ENCODE data around the gene S100A8. TPM values are rescaled to one million over a fixed set of nuclear protein-coding genes. Genes with fewer than 3 reads are reported as not detected.

The S100A8 gene
- total RNA-seq, 2 donors from 2014 or later: 19.1 to 37.1 TPM

DNA sequence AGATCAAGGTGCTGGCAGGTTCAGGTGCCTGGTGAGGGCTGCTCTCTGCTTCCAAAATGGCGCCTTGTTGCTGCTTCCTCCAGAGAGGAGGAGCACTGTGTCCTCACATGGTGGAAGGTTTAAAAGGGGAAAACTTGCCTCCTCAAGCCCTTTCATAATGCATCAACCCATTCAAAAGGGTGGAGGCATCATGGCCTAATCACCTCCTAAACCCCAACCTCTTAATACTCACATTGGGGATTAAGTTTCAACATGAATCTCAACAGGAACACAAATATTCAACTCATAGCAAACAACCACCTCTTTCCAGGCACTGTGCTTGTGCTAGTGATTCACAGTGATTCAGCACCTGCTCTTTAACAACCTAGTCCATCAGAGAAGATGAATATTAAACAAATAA lies 19.6 kb downstream of the S100A8 start:
- TF ChIP-seq, protein P1, sequence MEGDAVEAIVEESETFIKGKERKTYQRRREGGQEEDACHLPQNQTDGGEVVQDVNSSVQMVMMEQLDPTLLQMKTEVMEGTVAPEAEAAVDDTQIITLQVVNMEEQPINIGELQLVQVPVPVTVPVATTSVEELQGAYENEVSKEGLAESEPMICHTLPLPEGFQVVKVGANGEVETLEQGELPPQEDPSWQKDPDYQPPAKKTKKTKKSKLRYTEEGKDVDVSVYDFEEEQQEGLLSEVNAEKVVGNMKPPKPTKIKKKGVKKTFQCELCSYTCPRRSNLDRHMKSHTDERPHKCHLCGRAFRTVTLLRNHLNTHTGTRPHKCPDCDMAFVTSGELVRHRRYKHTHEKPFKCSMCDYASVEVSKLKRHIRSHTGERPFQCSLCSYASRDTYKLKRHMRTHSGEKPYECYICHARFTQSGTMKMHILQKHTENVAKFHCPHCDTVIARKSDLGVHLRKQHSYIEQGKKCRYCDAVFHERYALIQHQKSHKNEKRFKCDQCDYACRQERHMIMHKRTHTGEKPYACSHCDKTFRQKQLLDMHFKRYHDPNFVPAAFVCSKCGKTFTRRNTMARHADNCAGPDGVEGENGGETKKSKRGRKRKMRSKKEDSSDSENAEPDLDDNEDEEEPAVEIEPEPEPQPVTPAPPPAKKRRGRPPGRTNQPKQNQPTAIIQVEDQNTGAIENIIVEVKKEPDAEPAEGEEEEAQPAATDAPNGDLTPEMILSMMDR (IDR thresholded peaks at IDR 0.05): no peak
- Histone ChIP-seq H3K27me3 (no peaks in the 10 kb centered on the region), H3K36me3 (no peaks in the 10 kb centered on the region), H3K27ac (no peak overlapping the region), H3K9me3 (no peaks in the 10 kb centered on the region), H3K4me1 (no peaks in the 10 kb centered on the region), H3K4me3 (no peak overlapping the region)
- DNase-seq (ENCODE audit: low spot score): no peak

DNA sequence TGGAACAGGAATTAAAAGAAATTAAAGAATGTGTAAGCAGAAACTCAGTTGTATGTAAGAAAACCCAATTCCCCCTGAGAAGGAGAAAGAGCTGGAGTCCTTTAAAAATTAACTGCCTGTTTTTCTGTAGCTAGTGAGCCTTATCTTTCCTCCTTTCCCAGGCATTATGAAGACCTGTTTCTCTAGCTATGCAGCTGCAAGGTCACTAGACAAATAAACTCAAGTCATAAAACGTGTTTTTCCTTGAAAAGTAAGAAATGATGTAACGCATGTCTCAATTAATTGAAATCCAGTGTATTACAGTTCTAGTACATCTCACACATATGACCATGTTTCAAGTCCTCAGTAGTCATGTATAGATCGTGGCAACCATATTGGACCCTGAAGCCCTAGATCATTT lies 20.7 kb downstream of the S100A8 start:
- H3K27me3 ChIP-seq: no peaks in the 10 kb centered on the region
- no peaks in the 10 kb centered on the region for H3K36me3 ChIP-seq
- H3K9me3 ChIP-seq: no peaks in the 10 kb centered on the region
- no peaks in the 10 kb centered on the region for H3K4me1 ChIP-seq
- no peak overlapping the region for H3K27ac ChIP-seq
- DNase-seq (ENCODE audit: low spot score): no peak
- TF ChIP-seq, protein P1 (IDR thresholded peaks at IDR 0.05): no peak
- H3K4me3 ChIP-seq: no peak overlapping the region

DNA sequence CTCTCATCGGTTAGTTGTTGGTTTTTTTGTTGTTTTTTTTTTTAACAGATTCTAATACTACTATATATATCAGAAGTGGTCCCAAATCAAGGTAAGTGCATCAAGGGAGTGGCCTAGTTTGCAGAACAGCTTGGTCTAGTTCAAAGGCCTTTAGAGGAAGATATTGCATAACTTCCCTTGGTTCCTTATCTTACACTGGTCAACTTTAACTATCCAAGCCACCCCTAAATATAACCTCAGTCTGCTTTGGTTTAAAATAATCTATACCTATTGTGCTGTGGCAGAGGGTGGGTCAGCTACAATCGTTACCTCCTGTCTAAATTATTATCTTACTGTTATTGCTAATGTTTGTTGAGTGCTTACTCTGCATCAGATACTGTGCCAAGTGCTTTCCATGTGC lies 22.4 kb downstream of the S100A8 start:
- DNase-seq (ENCODE audit: low spot score): no peak
- no peak overlapping the region for H3K4me3 ChIP-seq
- H3K9me3 ChIP-seq: no peaks in the 10 kb centered on the region
- no peaks in the 10 kb centered on the region for H3K27me3 ChIP-seq
- TF ChIP-seq, protein P1 (IDR thresholded peaks at IDR 0.05): no peak
- H3K4me1 ChIP-seq: no peaks in the 10 kb centered on the region
- H3K36me3 ChIP-seq: no peaks in the 10 kb centered on the region
- H3K27ac ChIP-seq: no peak overlapping the region

DNA sequence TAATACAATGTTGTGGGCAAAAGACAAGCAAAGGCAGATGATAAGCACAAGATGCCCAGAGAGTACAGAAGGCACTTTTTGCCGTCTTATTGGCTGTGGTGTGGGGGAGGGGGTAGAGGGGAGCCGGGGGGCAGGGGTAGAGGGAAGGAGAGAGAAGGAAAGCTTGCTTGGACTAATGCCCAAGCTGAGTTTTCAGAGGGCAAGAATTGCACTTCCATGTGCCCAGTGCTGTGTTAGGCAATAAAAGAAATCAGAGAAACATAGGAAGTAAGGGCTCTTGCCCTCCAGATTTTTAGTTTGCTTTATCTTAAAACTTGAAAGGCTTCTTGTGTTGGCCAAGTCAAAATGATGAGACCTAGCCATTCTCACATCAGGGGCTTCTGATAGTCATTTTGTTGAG lies 23.8 kb downstream of the S100A8 start:
- Histone ChIP-seq H3K36me3 (no peaks in the 10 kb centered on the region), H3K9me3 (no peaks in the 10 kb centered on the region), H3K27me3 (no peaks in the 10 kb centered on the region), H3K4me1 (no peaks in the 10 kb centered on the region), H3K27ac (no peak overlapping the region), H3K4me3 (no peak overlapping the region)
- no peak for DNase-seq (ENCODE audit: low spot score)
- TF ChIP-seq, protein P1 (IDR thresholded peaks at IDR 0.05): no peak

DNA sequence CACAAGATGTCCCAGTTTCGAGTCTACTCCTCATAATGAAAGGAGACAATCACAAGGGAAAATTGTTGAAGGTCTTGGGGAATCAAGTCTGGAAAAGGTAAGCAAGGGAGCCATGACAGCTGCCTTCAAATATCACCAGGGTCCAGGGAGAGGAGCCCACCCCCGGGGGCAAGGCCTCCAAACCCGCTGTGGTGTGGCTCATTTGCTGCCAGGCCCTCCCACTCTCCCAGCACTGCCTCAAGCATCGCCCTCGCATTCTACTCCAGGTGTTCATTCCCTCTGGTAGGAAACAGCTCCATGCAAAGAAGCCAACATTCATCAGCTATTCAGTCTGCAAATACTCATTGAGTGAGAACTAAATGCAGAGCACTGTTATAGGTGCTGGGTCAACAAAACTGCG lies 24.6 kb downstream of the S100A8 start:
- Histone ChIP-seq H3K4me1 (no peaks in the 10 kb centered on the region), H3K27me3 (no peaks in the 10 kb centered on the region), H3K36me3 (no peaks in the 10 kb centered on the region), H3K4me3 (no peak overlapping the region), H3K9me3 (no peaks in the 10 kb centered on the region), H3K27ac (no peak overlapping the region)
- no peak for DNase-seq (ENCODE audit: low spot score)
- TF ChIP-seq, protein P1 (IDR thresholded peaks at IDR 0.05): no peak

DNA sequence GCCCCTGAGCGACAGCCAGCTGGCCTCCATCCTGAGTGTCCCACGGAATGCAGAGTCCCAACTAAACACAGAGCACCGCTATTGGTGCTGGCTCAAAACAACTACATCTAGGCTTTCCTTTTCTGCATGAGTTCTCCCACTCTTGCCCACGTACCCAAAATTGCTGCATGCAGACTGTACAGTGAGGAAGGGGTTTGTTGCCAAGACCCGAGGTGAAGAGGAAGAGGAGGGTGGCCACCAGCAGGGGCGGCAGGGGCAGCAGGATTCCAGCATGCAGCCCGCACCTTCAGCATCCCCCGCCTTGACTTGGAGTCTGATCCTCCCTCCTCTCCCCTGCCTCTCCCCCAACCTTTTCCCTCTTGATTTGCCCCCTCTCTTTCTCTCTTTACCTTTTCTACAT lies 25.2 kb downstream of the S100A8 start:
- Histone ChIP-seq H3K4me1 (no peaks in the 10 kb centered on the region), H3K27ac (no peak overlapping the region)
- TF ChIP-seq, protein P1 (IDR thresholded peaks at IDR 0.05): no peak

More for the DNA sequence above, 25.2 kb downstream of the S100A8 start:
- Histone ChIP-seq H3K36me3 (no peaks in the 10 kb centered on the region), H3K27me3 (no peaks in the 10 kb centered on the region), H3K4me3 (no peak overlapping the region), H3K9me3 (no peaks in the 10 kb centered on the region)
- DNase-seq (ENCODE audit: low spot score): peak; percentile 1

Measured in right atrium auricular region (tissue), 2 donors.